ENCODE results near the gene ZNF524. TPM values are rescaled to one million over a fixed set of nuclear protein-coding genes. Genes with fewer than 3 reads are reported as not detected.

The ZNF524 gene
- total and polyA plus RNA-seq, 10 of the 15 experiments (the other 5 are each of a cell fraction or from before 2014, with no cell fraction given) = 0.47 to 18.6 (median 12.4) TPM; not detected in 1

DNA sequence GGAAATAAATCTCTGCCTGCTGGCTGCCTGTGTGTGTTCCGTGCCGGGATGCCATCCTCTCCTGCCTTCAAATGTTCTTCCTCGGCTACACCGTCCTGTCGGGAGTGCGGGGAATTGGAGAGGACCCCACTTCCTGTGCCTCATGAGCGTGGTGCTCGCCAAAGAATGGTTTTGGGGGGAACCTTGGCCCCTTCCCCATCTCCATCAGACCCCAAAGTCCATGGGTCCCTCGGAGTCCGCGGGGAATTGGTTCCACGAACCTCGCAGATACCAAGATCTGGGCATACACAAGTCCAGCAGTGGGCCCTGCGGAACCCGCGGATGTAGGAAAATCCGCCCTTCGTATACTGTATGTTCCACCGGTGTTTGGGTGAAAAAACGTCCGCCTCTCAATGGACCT is 3.0 kb downstream of the ZNF524 start (continued):
- TF ChIP-seq, protein P1, sequence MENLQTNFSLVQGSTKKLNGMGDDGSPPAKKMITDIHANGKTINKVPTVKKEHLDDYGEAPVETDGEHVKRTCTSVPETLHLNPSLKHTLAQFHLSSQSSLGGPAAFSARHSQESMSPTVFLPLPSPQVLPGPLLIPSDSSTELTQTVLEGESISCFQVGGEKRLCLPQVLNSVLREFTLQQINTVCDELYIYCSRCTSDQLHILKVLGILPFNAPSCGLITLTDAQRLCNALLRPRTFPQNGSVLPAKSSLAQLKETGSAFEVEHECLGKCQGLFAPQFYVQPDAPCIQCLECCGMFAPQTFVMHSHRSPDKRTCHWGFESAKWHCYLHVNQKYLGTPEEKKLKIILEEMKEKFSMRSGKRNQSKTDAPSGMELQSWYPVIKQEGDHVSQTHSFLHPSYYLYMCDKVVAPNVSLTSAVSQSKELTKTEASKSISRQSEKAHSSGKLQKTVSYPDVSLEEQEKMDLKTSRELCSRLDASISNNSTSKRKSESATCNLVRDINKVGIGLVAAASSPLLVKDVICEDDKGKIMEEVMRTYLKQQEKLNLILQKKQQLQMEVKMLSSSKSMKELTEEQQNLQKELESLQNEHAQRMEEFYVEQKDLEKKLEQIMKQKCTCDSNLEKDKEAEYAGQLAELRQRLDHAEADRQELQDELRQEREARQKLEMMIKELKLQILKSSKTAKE (IDR thresholded peaks at IDR 0.05; ENCODE audit: low read depth, poor library complexity, severe bottlenecking) = no peak
- no peak for TF ChIP-seq NFYA (IDR thresholded peaks at IDR 0.05; ENCODE audit: borderline replicate concordance, low read depth, low read length)
- TF ChIP-seq, protein P2, sequence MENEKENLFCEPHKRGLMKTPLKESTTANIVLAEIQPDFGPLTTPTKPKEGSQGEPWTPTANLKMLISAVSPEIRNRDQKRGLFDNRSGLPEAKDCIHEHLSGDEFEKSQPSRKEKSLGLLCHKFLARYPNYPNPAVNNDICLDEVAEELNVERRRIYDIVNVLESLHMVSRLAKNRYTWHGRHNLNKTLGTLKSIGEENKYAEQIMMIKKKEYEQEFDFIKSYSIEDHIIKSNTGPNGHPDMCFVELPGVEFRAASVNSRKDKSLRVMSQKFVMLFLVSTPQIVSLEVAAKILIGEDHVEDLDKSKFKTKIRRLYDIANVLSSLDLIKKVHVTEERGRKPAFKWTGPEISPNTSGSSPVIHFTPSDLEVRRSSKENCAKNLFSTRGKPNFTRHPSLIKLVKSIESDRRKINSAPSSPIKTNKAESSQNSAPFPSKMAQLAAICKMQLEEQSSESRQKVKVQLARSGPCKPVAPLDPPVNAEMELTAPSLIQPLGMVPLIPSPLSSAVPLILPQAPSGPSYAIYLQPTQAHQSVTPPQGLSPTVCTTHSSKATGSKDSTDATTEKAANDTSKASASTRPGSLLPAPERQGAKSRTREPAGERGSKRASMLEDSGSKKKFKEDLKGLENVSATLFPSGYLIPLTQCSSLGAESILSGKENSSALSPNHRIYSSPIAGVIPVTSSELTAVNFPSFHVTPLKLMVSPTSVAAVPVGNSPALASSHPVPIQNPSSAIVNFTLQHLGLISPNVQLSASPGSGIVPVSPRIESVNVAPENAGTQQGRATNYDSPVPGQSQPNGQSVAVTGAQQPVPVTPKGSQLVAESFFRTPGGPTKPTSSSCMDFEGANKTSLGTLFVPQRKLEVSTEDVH (IDR thresholded peaks at IDR 0.05; ENCODE audit: low read depth, partially characterized antibody) = no peak

DNA sequence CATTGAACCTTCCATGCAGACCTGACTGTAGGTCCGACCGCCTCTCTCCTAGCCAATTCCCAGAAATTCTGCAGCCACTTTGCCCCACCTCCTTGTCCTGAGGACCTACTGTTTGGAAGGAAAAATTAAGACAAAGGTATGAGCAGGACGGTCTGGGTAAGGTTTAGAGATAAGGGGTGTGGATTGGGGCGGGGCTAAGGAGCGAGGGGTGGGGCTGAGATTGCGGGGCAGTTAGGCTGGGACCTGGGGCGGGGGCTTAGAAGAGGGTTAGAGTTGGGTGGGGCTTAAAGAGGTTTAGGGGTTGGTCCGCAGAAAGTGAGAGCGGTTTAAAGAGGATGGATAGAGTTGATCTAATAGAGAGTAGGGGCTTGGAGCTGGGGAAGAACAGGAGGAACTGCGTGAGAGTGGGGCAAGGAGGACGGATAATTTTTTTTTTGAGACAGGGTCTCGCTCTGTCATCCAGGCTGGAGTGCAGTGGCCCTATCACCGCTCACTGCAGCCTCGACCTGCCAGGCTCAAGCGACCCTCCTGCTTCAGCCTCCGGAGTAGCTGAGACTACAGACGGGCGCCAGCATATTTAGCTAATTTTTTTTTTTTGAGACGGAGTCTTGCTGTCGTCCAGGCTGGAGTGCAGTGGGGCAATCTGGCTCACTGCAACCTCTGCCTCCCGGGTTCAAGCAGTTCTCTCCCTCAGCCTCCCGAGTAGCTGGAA is 3.6 kb downstream of the ZNF524 start:
- SMC1A ChIA-PET (ENCODE audit: uncharacterized antibody, unreplicated experiment) = interaction anchor here (1.0 to 1.2 kb wide), 2 partner anchors 27 to 50 kb away, joined by 4 read pairs; no protein-coding TSS in a partner anchor
- intact Hi-C loops (cut with micrococcal nuclease; ENCODE audit: unreplicated experiment) = loop anchor here (5.0 kb wide), 1 partner anchor 39 kb away; the partner anchor contains the start of genes ZNF580 and ZNF581
- Histone ChIP-seq H3K4me3 (peak overlapping the region; percentile 61; the same call in 1 of the 2 replicates), H4K20me1 (ENCODE audit: control insufficient read depth, insufficient read depth) (no peaks in the 10 kb centered on the region), H3K36me3 (ENCODE audit: control insufficient read depth in 2 of 2, insufficient read depth in 2 of 2, low read length in 1 of 2) (no peaks in the 10 kb centered on the region; a peak in 1 of 4 replicates), H2AFZ (ENCODE audit: control insufficient read depth, low read depth, low read length) (no peak overlapping the region), H3K9me3 (replicated peaks; ENCODE audit: control insufficient read depth, insufficient read depth, low read length) (no peaks in the 10 kb centered on the region), H3K27ac (ENCODE audit: control insufficient read depth, insufficient read depth) (no peak overlapping the region), H3K4me2 (ENCODE audit: control insufficient read depth, insufficient read depth) (no peak overlapping the region), H3K27me3 (replicated peaks in 1 of 2; ENCODE audit: control insufficient read depth in 2 of 2, insufficient read depth in 2 of 2, low read length in 1 of 2) (no peaks in the 10 kb centered on the region), H3K79me2 (ENCODE audit: control insufficient read depth, insufficient read depth, low read length) (peaks cover 33% of the 10 kb centered on the region), H3K4me1 (ENCODE audit: control insufficient read depth, insufficient read depth, low read length) (peaks cover 10% of the 10 kb centered on the region; the same call in 1 of the 2 replicates), H3K9ac (ENCODE audit: control insufficient read depth, insufficient read depth, low read length) (no peak overlapping the region)
- POLR2A ChIA-PET = interaction anchor here (1.0 to 1.6 kb wide), 5 partner anchors 21 to 142 kb away, joined by 3 to 8 read pairs (median 4); partner anchors contain the start of genes ISOC2, ZNF628 and ZNF784
- CTCF ChIA-PET = interaction anchor here (3.5 to 4.6 kb wide), 2 partner anchors 22 to 30 kb away, joined by 65 to 76 read pairs; partner anchors contain the start of gene ZNF784
- no peak for FAIRE-seq
- no peak for TF ChIP-seq CBFB (IDR thresholded peaks at IDR 0.05; ENCODE audit: low read depth)
- TF ChIP-seq, protein P3, sequence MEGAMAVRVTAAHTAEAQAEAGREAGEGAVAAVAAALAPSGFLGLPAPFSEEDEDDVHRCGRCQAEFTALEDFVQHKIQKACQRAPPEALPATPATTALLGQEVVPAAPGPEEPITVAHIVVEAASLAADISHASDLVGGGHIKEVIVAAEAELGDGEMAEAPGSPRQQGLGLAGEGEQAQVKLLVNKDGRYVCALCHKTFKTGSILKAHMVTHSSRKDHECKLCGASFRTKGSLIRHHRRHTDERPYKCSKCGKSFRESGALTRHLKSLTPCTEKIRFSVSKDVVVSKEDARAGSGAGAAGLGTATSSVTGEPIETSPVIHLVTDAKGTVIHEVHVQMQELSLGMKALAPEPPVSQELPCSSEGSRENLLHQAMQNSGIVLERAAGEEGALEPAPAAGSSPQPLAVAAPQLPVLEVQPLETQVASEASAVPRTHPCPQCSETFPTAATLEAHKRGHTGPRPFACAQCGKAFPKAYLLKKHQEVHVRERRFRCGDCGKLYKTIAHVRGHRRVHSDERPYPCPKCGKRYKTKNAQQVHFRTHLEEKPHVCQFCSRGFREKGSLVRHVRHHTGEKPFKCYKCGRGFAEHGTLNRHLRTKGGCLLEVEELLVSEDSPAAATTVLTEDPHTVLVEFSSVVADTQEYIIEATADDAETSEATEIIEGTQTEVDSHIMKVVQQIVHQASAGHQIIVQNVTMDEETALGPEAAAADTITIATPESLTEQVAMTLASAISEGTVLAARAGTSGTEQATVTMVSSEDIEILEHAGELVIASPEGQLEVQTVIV (IDR thresholded peaks at IDR 0.05; ENCODE audit: borderline replicate concordance, partially characterized antibody) = no peak
- no peak for TF ChIP-seq RFX5 (IDR thresholded peaks at IDR 0.05; ENCODE audit: low read depth, low read length)
- no peak for ATAC-seq
- in situ Hi-C loops (cut with MboI) = no loop called here
- no peak for DNase-seq (ENCODE audit: low read depth, low spot score)
- no TSS peak for BruUV-seq (replicated peaks)
- 97% methylated on average over 21 of the region's 22 CpGs for WGBS (ENCODE audit: insufficient coverage, insufficient replicate concordance, low lambda C conversion rate, missing lambda C conversion rate)
- RAD21 ChIA-PET (ENCODE audit: unreplicated experiment) = interaction anchor here (1.0 to 3.3 kb wide), 4 partner anchors 21 to 100 kb away, joined by 4 to 29 read pairs (median 5); partner anchors contain the start of gene ZNF784

Data from GM12878 (cell line).